ENCODE results near the gene FAM20C. TPM values are rescaled to one million over a fixed set of nuclear protein-coding genes. Genes with fewer than 3 reads are reported as not detected.

Gene FAM20C
- total RNA-seq, 6 donors from 2014 or later: 17.7 to 53.7 (median 46.8) TPM

- TF ChIP-seq CTCF (IDR thresholded peaks at IDR 0.05): no peak
- no peak for TF ChIP-seq POLR2A (IDR thresholded peaks at IDR 0.05)
- TF ChIP-seq POLR2AphosphoS5 (IDR thresholded peaks at IDR 0.05): no peak
- no peak for TF ChIP-seq EP300 (IDR thresholded peaks at IDR 0.05)
- H3K27me3 ChIP-seq: no peaks in the 10 kb centered on the region
- 58 to 77% methylated on average over 8 to 11 of the region's 11 CpGs for WGBS, 2 donors
These were observed 78.1 kb downstream of the FAM20C start for GRCh38 chr7:270351-270983.

GRCh38 chr7:271266-272107 is 79.1 kb downstream of the FAM20C start:
- Histone ChIP-seq H3K36me3 (no peaks in the 10 kb centered on the region), H3K4me1 (no peaks in the 10 kb centered on the region), H3K27me3 (no peaks in the 10 kb centered on the region), H3K27ac (no peak overlapping the region), H3K9me3 (peaks cover 0 to 17% (median 0%) of the 10 kb centered on the region in 4 donors), H3K4me3 (no peak overlapping the region)
- DNase-seq (no peak), ATAC-seq (ENCODE audit: low FRiP score in 2 of 2) (no peak)
- TF ChIP-seq POLR2A (IDR thresholded peaks at IDR 0.05): no peak
- TF ChIP-seq EP300 (IDR thresholded peaks at IDR 0.05): no peak
- TF ChIP-seq CTCF (IDR thresholded peaks at IDR 0.05): no peak
- no peak for TF ChIP-seq POLR2AphosphoS5 (IDR thresholded peaks at IDR 0.05)
- 85% methylated on average over 14 of the region's 14 CpGs for WGBS, 2 donors

More at GRCh38 chr7:270351-270983, 78.1 kb downstream of the FAM20C start:
- DNase-seq (no peak), ATAC-seq (ENCODE audit: low FRiP score in 2 of 2) (no peak)
- no peaks in the 10 kb centered on the region for H3K36me3 ChIP-seq
- H3K9me3 ChIP-seq: peaks cover 0 to 15% (median 0%) of the 10 kb centered on the region in 4 donors
- H3K27ac ChIP-seq: no peak overlapping the region
- H3K4me3 ChIP-seq: no peak overlapping the region
- no peaks in the 10 kb centered on the region for H3K4me1 ChIP-seq

- ATAC-seq (ENCODE audit: low FRiP score in 2 of 2): no peak
- H3K27ac ChIP-seq: no peak overlapping the region
- no peak overlapping the region for H3K4me3 ChIP-seq
- H3K36me3 ChIP-seq: no peaks in the 10 kb centered on the region
- H3K27me3 ChIP-seq: no peaks in the 10 kb centered on the region
- no peak for TF ChIP-seq CTCF (IDR thresholded peaks at IDR 0.05)
- no peak for TF ChIP-seq POLR2A (IDR thresholded peaks at IDR 0.05)
- no peak for TF ChIP-seq POLR2AphosphoS5 (IDR thresholded peaks at IDR 0.05)
- no peak for TF ChIP-seq EP300 (IDR thresholded peaks at IDR 0.05)
- peaks cover 0 to 22% (median 0%) of the 10 kb centered on the region in 4 donors for H3K9me3 ChIP-seq
- H3K4me1 ChIP-seq: no peaks in the 10 kb centered on the region
- 78 to 86% methylated on average over 18 of the region's 18 CpGs for WGBS, 2 donors
- DNase-seq: no peak
These were observed 79.8 kb downstream of the FAM20C start for GRCh38 chr7:272108-272615.

- H3K36me3 ChIP-seq: no peaks in the 10 kb centered on the region
- peak in 1 of 2 donors; percentile 21 for ATAC-seq (ENCODE audit: low FRiP score in 2 of 2)
- peaks cover 0 to 22% (median 0%) of the 10 kb centered on the region in 4 donors for H3K9me3 ChIP-seq
- H3K4me1 ChIP-seq: no peaks in the 10 kb centered on the region
- DNase-seq: no peak
- TF ChIP-seq CTCF (IDR thresholded peaks at IDR 0.05) (no peak), POLR2A (IDR thresholded peaks at IDR 0.05) (no peak), EP300 (IDR thresholded peaks at IDR 0.05) (no peak), POLR2AphosphoS5 (IDR thresholded peaks at IDR 0.05) (no peak)
- no peak overlapping the region for H3K4me3 ChIP-seq
- no peak overlapping the region for H3K27ac ChIP-seq
- 85 to 92% methylated on average over 14 of the region's 14 CpGs for WGBS, 2 donors
- no peaks in the 10 kb centered on the region for H3K27me3 ChIP-seq
These were observed 80.3 kb downstream of the FAM20C start for GRCh38 chr7:272631-273030.

Data from upper lobe of left lung (tissue), 6 donors.